Caco-2 (cell line): ENCODE measurements around the gene PARD3. TPM values are rescaled to one million over a fixed set of nuclear protein-coding genes. Genes with fewer than 3 reads are reported as not detected.

Experiments
- BruUV-seq: library from RNA; stranded (reverse); fragments of 400-500 nt; replicated peaks from 2 replicates; lab custom pipeline; 2021; lab: Mats Ljungman, UMichigan
- CTCF ChIA-PET: fragments of 300-600 bp; sonication (Branson Sonifier 250); formaldehyde crosslinking; loops from one replicate; lab custom pipeline; 2022; ENCODE audit warnings: antibody characterized with exemption; lab: Charles Lee
- POLR2A ChIA-PET: fragments of 300-600 bp; sonication (Branson Sonifier 250); formaldehyde crosslinking; loops from one replicate; lab custom pipeline; 2022; ENCODE audit warnings: antibody characterized with exemption; lab: Charles Lee
- DNase-seq, 2 experiments: peaks; one replicate each; pipeline versions ENCODE4 v3.0.0 to v3.0.0-alpha.2; 2020 to 2022
- H3K27me3 ChIP-seq: replicated peaks from 2 replicates; pipeline ENCODE4 v1.6.0; 2011; ENCODE audit warnings: low read length; ENCODE audit not compliant: control insufficient read depth, insufficient read depth
- H3K36me3 ChIP-seq: 2 replicates; pipeline ENCODE4 v1.5.1; 2011; ENCODE audit warnings: low read length; ENCODE audit not compliant: control insufficient read depth, insufficient read depth
- H3K4me1 ChIP-seq: fragments of 250-450 bp; sonication (Bioruptor Pico); 2 replicates; pipeline ENCODE4 v1.5.1; 2020; ENCODE audit warnings: mild to moderate bottlenecking
- H3K4me3 ChIP-seq: 2 replicates; pipeline ENCODE4 v1.5.1; 2011; ENCODE audit warnings: low read depth, mild to moderate bottlenecking, control low read depth, low read length
- H3K9me3 ChIP-seq: fragments of 250-450 bp; sonication (Bioruptor Pico); 2 replicates; pipeline ENCODE4 v1.5.1; 2020; ENCODE audit warnings: mild to moderate bottlenecking, moderate library complexity
- H3K27ac Mint-ChIP-seq: one replicate; pipeline ENCODE4 v1.8.0; 2022; ENCODE audit warnings: mixed read lengths; ENCODE audit not compliant: unreplicated experiment
- H3K27me3 Mint-ChIP-seq: one replicate; pipeline ENCODE4 v1.8.0; 2022; ENCODE audit warnings: mixed read lengths; ENCODE audit not compliant: insufficient read depth, unreplicated experiment
- H3K36me3 Mint-ChIP-seq: one replicate; pipeline ENCODE4 v1.8.0; 2022; ENCODE audit warnings: mild to moderate bottlenecking, mixed read lengths; ENCODE audit not compliant: insufficient read depth, unreplicated experiment
- H3K4me1 Mint-ChIP-seq: one replicate; pipeline ENCODE4 v1.8.0; 2022; ENCODE audit warnings: low read depth, mixed read lengths; ENCODE audit not compliant: unreplicated experiment
- H3K4me3 Mint-ChIP-seq: one replicate; pipeline ENCODE4 v1.8.0; 2022; ENCODE audit warnings: mild to moderate bottlenecking, moderate library complexity, mixed read lengths; ENCODE audit not compliant: unreplicated experiment
- H3K9me3 Mint-ChIP-seq: one replicate; pipeline ENCODE4 v1.8.0; 2022; ENCODE audit warnings: mixed read lengths; ENCODE audit not compliant: unreplicated experiment
- CTCF ChIP-seq, 2 experiments: fragments of 200-600 bp in 1 of 2; IDR thresholded peaks; 1 replicate in 1 of 2; 2 replicates in 1 of 2; pipeline versions ENCODE4 v1.5.1 to v1.8.0; 2011 to 2022; ENCODE audit warnings: antibody characterized with exemption in 1 of 2, control low read depth in 1 of 2, inconsistent platforms in 1 of 2, low read depth in 1 of 2, low read length in 1 of 2, mild to moderate bottlenecking in 1 of 2, moderate library complexity in 1 of 2; ENCODE audit not compliant: insufficient read depth in 1 of 2, severe bottlenecking in 1 of 2, unreplicated experiment in 1 of 2
- intact Hi-C: fragments of 100-400 bp; cut with micrococcal nuclease; formaldehyde crosslinking; loops from one replicate; pipeline ENCODE4 v1.10.0; 2022; ENCODE audit not compliant: unreplicated experiment
- total RNA-seq: library from RNA; stranded (reverse); gene quantifications from 2 replicates; pipeline ENCODE4 v1.2.3, GENCODE V29; 2022

PARD3 gene
- total RNA-seq, 1 experiment from 2014 or later = 80.7 TPM

- CTCF ChIA-PET = no interaction called here
- no peaks in the 10 kb centered on the region for H3K9me3 Mint-ChIP-seq
- no peaks in the 10 kb centered on the region for H3K27me3 Mint-ChIP-seq
- no peak for DNase-seq
- no peak for TF ChIP-seq CTCF (IDR thresholded peaks at IDR 0.05; ENCODE audit: insufficient read depth in 1 of 2, low read depth in 1 of 2, low read length in 1 of 2, severe bottlenecking in 1 of 2, unreplicated experiment in 1 of 2)
- POLR2A ChIA-PET = no interaction called here
- no peaks in the 10 kb centered on the region for H3K36me3 Mint-ChIP-seq
- intact Hi-C loops = loop anchor here (5.0 kb wide), 2 partner anchors 48 to 63 kb away; no protein-coding TSS in a partner anchor
- H3K4me3 Mint-ChIP-seq = no peak overlapping the region
- H3K4me3 ChIP-seq = no peak overlapping the region
- H3K36me3 ChIP-seq = no peaks in the 10 kb centered on the region
- no peaks in the 10 kb centered on the region for H3K27me3 ChIP-seq
- H3K27ac Mint-ChIP-seq = no peak overlapping the region
- peaks cover 61% of the 10 kb centered on the region for H3K4me1 Mint-ChIP-seq
- H3K4me1 ChIP-seq = peaks cover 72% of the 10 kb centered on the region
- no peaks in the 10 kb centered on the region for H3K9me3 ChIP-seq
- no TSS peak for BruUV-seq
Observed at GRCh38 chr10:34730726-34731125, 84.4 kb downstream of the PARD3 start.

- peaks cover 4% of the 10 kb centered on the region for H3K36me3 Mint-ChIP-seq
- peaks cover 51% of the 10 kb centered on the region for H3K4me1 Mint-ChIP-seq
- BruUV-seq = no TSS peak
- no peak for TF ChIP-seq CTCF (IDR thresholded peaks at IDR 0.05; ENCODE audit: insufficient read depth in 1 of 2, low read depth in 1 of 2, low read length in 1 of 2, severe bottlenecking in 1 of 2, unreplicated experiment in 1 of 2)
- Histone ChIP-seq H3K27me3 (no peaks in the 10 kb centered on the region), H3K4me1 (peaks cover 72% of the 10 kb centered on the region), H3K36me3 (no peaks in the 10 kb centered on the region), H3K9me3 (no peaks in the 10 kb centered on the region), H3K4me3 (no peak overlapping the region)
- no peak overlapping the region for H3K27ac Mint-ChIP-seq
- no peak for DNase-seq
- ChIA-PET CTCF (interaction anchor here (0.6 kb wide), 1 partner anchor 43 kb away, joined by 4 read pairs; no protein-coding TSS in a partner anchor), POLR2A (no interaction called here)
- no peak overlapping the region for H3K4me3 Mint-ChIP-seq
- no peaks in the 10 kb centered on the region for H3K27me3 Mint-ChIP-seq
- intact Hi-C loops = loop anchor here (5.0 kb wide), 2 partner anchors 47 to 62 kb away; no protein-coding TSS in a partner anchor
- no peaks in the 10 kb centered on the region for H3K9me3 Mint-ChIP-seq
Observed at GRCh38 chr10:34729619-34730018, 85.5 kb downstream of the PARD3 start.

- ChIA-PET POLR2A (no interaction called here), CTCF (no interaction called here)
- H3K36me3 ChIP-seq = no peaks in the 10 kb centered on the region
- H3K4me3 ChIP-seq = no peak overlapping the region
- peaks cover 66% of the 10 kb centered on the region for H3K4me1 ChIP-seq
- peaks cover 5% of the 10 kb centered on the region for H3K36me3 Mint-ChIP-seq
- no peaks in the 10 kb centered on the region for H3K9me3 Mint-ChIP-seq
- no peak overlapping the region for H3K4me3 Mint-ChIP-seq
- no peaks in the 10 kb centered on the region for H3K27me3 Mint-ChIP-seq
- no peaks in the 10 kb centered on the region for H3K9me3 ChIP-seq
- no TSS peak for BruUV-seq
- no peak for DNase-seq
- TF ChIP-seq CTCF (IDR thresholded peaks at IDR 0.05; ENCODE audit: insufficient read depth in 1 of 2, low read depth in 1 of 2, low read length in 1 of 2, severe bottlenecking in 1 of 2, unreplicated experiment in 1 of 2) = no peak
- H3K4me1 Mint-ChIP-seq = peaks cover 51% of the 10 kb centered on the region
- no peaks in the 10 kb centered on the region for H3K27me3 ChIP-seq
- intact Hi-C loops = no loop called here
- no peak overlapping the region for H3K27ac Mint-ChIP-seq
Observed at GRCh38 chr10:34728361-34728760, 86.7 kb downstream of the PARD3 start.
